Measurements from ENCODE around the gene EHF. TPM values are rescaled to one million over a fixed set of nuclear protein-coding genes. Genes with fewer than 3 reads are reported as not detected.
"Not testable (repeated sequence)": the region's sequence is repeated elsewhere in the genome, so short reads cannot be mapped to it uniquely, and the experiment has no call there.

EHF gene
- total and polyA plus RNA-seq, 5 donors from 2014 or later: not detected

DNA sequence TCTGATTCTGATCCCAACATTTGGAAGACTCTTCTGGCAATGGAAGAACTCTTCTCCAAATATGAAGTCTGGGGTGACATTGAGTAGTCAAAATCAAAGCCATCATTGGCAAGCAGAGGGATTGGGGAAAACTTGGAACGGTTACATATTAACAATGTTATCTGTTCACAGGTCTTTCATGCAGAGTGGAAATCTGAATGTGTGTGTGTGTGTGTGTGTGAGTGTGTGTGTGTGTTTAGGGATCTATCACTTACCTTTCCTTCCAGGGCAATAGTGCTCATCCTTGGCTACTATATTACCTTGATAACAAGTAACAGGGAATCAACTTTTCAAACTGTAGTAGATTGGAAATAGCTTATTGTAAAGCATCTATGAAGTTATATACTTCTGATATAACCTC is 55.3 kb downstream of the EHF start:
- no peak overlapping the region for H3K4me3 ChIP-seq (ENCODE audit: low read depth, low read length)
- Mint-ChIP-seq H3K27ac (no peak overlapping the region), H3K9me3 (peaks cover 0 to 4% (median 0%) of the 10 kb centered on the region in 7 donors), H3K27me3 (peaks cover 13% of the 10 kb centered on the region), H3K4me1 (no peaks in the 10 kb centered on the region), H3K4me3 (no peak overlapping the region), H3K36me3 (no peaks in the 10 kb centered on the region)
- H3K27ac ChIP-seq (ENCODE audit: insufficient read depth, low read length, poor library complexity, severe bottlenecking): no peak overlapping the region
- H3K36me3 ChIP-seq (ENCODE audit: control insufficient read depth, insufficient read depth, low read length): no peaks in the 10 kb centered on the region
- ATAC-seq (ENCODE audit: low read depth in 2 of 2): no peak
- no peaks in the 10 kb centered on the region for H3K4me1 ChIP-seq (ENCODE audit: control insufficient read depth, insufficient read depth, low read length, poor library complexity, severe bottlenecking)
- H3K27me3 ChIP-seq (ENCODE audit: control insufficient read depth, insufficient read depth, low read length): peaks cover 7% of the 10 kb centered on the region
- no peak for DNase-seq
- H3K9me3 ChIP-seq (ENCODE audit: control insufficient read depth in 2 of 2, low read length in 2 of 2): no peaks in the 10 kb centered on the region

DNA sequence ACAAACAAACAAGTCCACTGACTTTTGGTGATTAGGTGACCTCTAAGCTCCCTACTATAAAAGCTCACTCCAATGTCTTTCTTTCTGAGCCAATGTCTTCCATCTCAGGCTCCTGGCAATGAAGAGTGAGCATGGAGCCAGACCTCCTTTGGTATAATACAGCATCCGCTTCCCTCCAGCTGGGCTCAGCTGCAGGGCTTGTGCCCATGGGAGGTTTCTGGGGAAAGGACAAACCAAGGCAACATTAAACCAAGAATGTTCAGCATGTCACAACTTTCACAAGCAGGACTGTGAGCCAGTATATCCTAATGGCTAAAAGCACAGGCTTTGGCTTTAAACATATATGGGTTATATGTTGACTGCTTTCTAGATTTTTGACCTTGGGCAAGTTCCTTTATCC is 58.8 kb downstream of the EHF start:
- peaks cover 6% of the 10 kb centered on the region for H3K27me3 Mint-ChIP-seq
- H3K36me3 Mint-ChIP-seq: no peaks in the 10 kb centered on the region
- H3K4me1 ChIP-seq (ENCODE audit: control insufficient read depth, insufficient read depth, low read length, poor library complexity, severe bottlenecking): no peaks in the 10 kb centered on the region
- no peak overlapping the region for H3K4me3 Mint-ChIP-seq
- no peaks in the 10 kb centered on the region for H3K9me3 Mint-ChIP-seq
- no peak overlapping the region for H3K27ac ChIP-seq (ENCODE audit: insufficient read depth, low read length, poor library complexity, severe bottlenecking)
- no peak overlapping the region for H3K27ac Mint-ChIP-seq
- H3K36me3 ChIP-seq (ENCODE audit: control insufficient read depth, insufficient read depth, low read length): no peaks in the 10 kb centered on the region
- no peak for ATAC-seq (ENCODE audit: low read depth in 2 of 2)
- H3K4me3 ChIP-seq (ENCODE audit: low read depth, low read length): no peak overlapping the region
- H3K4me1 Mint-ChIP-seq: no peaks in the 10 kb centered on the region
- no peaks in the 10 kb centered on the region for H3K9me3 ChIP-seq (ENCODE audit: control insufficient read depth in 2 of 2, low read length in 2 of 2)
- DNase-seq: no peak
- H3K27me3 ChIP-seq (ENCODE audit: control insufficient read depth, insufficient read depth, low read length): peaks cover 2% of the 10 kb centered on the region

DNA sequence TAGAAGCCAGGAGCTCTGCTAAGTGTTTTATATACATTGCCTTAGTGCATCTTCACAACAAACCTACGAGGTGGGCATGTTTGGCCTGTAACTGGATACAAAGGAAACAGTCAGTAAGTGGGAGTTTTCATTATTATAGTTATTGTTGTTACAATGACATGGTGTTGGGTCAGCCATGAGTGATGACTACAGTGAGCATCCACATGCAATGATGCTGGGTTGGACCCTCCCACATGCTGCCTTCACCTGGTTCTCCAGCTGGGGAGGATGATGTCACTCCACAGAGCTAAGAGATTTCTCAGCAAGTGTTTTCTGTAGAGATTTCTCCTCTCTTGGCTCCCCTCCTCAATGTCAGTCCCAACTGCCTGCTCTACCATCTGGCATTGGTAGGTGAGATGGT is 59.3 kb downstream of the EHF start:
- no peaks in the 10 kb centered on the region for H3K36me3 Mint-ChIP-seq
- DNase-seq (no peak), ATAC-seq (ENCODE audit: low read depth in 2 of 2) (no peak)
- no peaks in the 10 kb centered on the region for H3K4me1 ChIP-seq (ENCODE audit: control insufficient read depth, insufficient read depth, low read length, poor library complexity, severe bottlenecking)
- no peaks in the 10 kb centered on the region for H3K4me1 Mint-ChIP-seq
- H3K27ac ChIP-seq (ENCODE audit: insufficient read depth, low read length, poor library complexity, severe bottlenecking): no peak overlapping the region
- peaks cover 2% of the 10 kb centered on the region for H3K27me3 ChIP-seq (ENCODE audit: control insufficient read depth, insufficient read depth, low read length)
- peaks cover 5% of the 10 kb centered on the region for H3K27me3 Mint-ChIP-seq
- H3K27ac Mint-ChIP-seq: no peak overlapping the region
- H3K4me3 Mint-ChIP-seq: no peak overlapping the region
- no peaks in the 10 kb centered on the region for H3K36me3 ChIP-seq (ENCODE audit: control insufficient read depth, insufficient read depth, low read length)
- H3K9me3 Mint-ChIP-seq: no peaks in the 10 kb centered on the region
- H3K4me3 ChIP-seq (ENCODE audit: low read depth, low read length): no peak overlapping the region
- no peaks in the 10 kb centered on the region for H3K9me3 ChIP-seq (ENCODE audit: control insufficient read depth in 2 of 2, low read length in 2 of 2)

DNA sequence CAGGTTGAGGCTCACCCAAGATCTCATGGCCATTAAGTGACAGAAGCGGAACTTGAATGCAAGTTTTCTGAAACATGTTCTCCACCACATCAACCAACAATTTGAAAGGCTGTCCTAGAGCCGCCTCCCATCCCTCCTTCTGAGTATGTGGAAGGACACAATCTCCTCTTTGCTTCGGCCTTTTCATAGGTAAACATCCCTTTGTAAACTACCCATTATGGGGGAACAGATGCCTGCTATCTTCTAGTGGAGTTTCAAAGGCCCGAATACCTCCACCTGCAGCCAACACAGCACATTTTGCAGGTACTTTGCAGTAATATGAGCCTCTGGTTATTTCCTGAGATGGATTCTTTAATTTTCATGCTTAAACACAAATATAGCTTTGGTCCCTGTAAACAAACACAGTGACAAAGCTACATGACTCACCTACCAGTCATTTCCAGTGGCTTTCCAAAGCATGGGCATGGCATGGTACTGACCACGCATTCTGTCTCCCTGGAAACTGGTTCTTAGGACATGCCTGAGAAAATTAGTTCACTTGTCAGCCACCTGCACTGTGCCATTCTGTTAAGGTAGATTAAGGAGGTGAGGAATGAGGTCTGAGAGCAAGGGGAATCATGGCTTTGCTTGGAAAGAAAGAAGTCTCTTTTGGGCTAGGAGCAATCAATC is 60.2 kb downstream of the EHF start:
- H3K9me3 Mint-ChIP-seq: no peaks in the 10 kb centered on the region
- no peak overlapping the region for H3K27ac Mint-ChIP-seq
- no peaks in the 10 kb centered on the region for H3K36me3 ChIP-seq (ENCODE audit: control insufficient read depth, insufficient read depth, low read length)
- H3K27me3 Mint-ChIP-seq: peaks cover 5% of the 10 kb centered on the region
- DNase-seq (no peak), ATAC-seq (ENCODE audit: low read depth in 2 of 2) (no peak)
- no peaks in the 10 kb centered on the region for H3K4me1 ChIP-seq (ENCODE audit: control insufficient read depth, insufficient read depth, low read length, poor library complexity, severe bottlenecking)
- H3K27me3 ChIP-seq (ENCODE audit: control insufficient read depth, insufficient read depth, low read length): peaks cover 2% of the 10 kb centered on the region
- no peaks in the 10 kb centered on the region for H3K9me3 ChIP-seq (ENCODE audit: control insufficient read depth in 2 of 2, low read length in 2 of 2)
- no peaks in the 10 kb centered on the region for H3K4me1 Mint-ChIP-seq
- H3K36me3 Mint-ChIP-seq: no peaks in the 10 kb centered on the region
- H3K27ac ChIP-seq (ENCODE audit: insufficient read depth, low read length, poor library complexity, severe bottlenecking): no peak overlapping the region
- no peak overlapping the region for H3K4me3 ChIP-seq (ENCODE audit: low read depth, low read length)
- no peak overlapping the region for H3K4me3 Mint-ChIP-seq

DNA sequence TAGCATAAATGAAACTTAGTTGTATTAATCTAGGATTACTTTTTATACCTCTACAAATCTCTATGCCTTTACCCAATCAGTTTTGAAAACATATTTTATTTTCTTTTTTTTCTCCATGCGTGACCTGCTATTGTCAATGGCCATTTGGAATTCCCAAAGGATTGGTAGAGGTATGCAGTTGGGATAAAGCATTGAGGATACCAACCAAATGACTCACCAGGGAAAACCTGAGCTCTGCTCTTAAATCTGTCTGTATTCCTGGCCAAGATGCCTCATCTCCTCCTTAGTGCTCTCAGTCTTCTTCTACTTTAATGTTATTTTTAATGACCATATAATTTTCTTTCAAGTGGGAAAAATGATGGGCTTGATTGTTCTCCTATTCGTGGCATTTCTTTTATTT is 61.9 kb downstream of the EHF start:
- ATAC-seq (ENCODE audit: low read depth in 2 of 2): no peak
- Mint-ChIP-seq H3K4me3 (no peak overlapping the region), H3K4me1 (no peaks in the 10 kb centered on the region), H3K36me3 (no peaks in the 10 kb centered on the region), H3K9me3 (no peaks in the 10 kb centered on the region), H3K27me3 (peaks cover 2% of the 10 kb centered on the region), H3K27ac (no peak overlapping the region)
- H3K4me1 ChIP-seq (ENCODE audit: control insufficient read depth, insufficient read depth, low read length, poor library complexity, severe bottlenecking): no peaks in the 10 kb centered on the region
- DNase-seq: no peak
- no peaks in the 10 kb centered on the region for H3K9me3 ChIP-seq (ENCODE audit: control insufficient read depth in 2 of 2, low read length in 2 of 2)
- H3K27me3 ChIP-seq (ENCODE audit: control insufficient read depth, insufficient read depth, low read length): peaks cover 2% of the 10 kb centered on the region
- H3K36me3 ChIP-seq (ENCODE audit: control insufficient read depth, insufficient read depth, low read length): no peaks in the 10 kb centered on the region
- no peak overlapping the region for H3K27ac ChIP-seq (ENCODE audit: insufficient read depth, low read length, poor library complexity, severe bottlenecking)
- H3K4me3 ChIP-seq (ENCODE audit: low read depth, low read length): no peak overlapping the region

DNA sequence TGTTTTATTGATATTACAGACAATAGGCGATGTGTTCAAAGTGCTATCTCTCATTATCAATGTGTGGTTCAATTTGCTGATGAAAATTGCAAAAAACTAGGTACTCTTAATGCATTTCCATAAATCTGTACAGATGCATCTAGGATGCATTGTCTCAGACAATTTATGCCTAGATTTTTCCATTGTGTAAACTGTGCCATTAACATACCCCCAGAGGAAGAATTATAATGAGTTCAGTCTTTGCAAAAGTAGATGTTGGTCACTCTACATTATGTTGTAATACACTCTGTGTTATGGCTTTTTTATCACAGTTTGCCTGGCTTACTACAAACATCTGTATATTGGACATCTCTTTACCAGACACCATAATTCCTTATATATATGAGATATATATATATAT is 62.5 kb downstream of the EHF start:
- no peak for DNase-seq
- no peaks in the 10 kb centered on the region for H3K9me3 Mint-ChIP-seq
- H3K4me1 Mint-ChIP-seq: no peaks in the 10 kb centered on the region
- H3K27ac ChIP-seq (ENCODE audit: insufficient read depth, low read length, poor library complexity, severe bottlenecking): no peak overlapping the region
- H3K9me3 ChIP-seq (ENCODE audit: control insufficient read depth in 2 of 2, low read length in 2 of 2): no peaks in the 10 kb centered on the region
- no peak overlapping the region for H3K27ac Mint-ChIP-seq
- H3K4me3 ChIP-seq (ENCODE audit: low read depth, low read length): no peak overlapping the region
- no peaks in the 10 kb centered on the region for H3K27me3 Mint-ChIP-seq
- peaks cover 2% of the 10 kb centered on the region for H3K27me3 ChIP-seq (ENCODE audit: control insufficient read depth, insufficient read depth, low read length)
- H3K36me3 Mint-ChIP-seq: no peaks in the 10 kb centered on the region
- H3K36me3 ChIP-seq (ENCODE audit: control insufficient read depth, insufficient read depth, low read length): no peaks in the 10 kb centered on the region
- H3K4me3 Mint-ChIP-seq: no peak overlapping the region
- no peaks in the 10 kb centered on the region for H3K4me1 ChIP-seq (ENCODE audit: control insufficient read depth, insufficient read depth, low read length, poor library complexity, severe bottlenecking)
- ATAC-seq (ENCODE audit: low read depth in 2 of 2): no peak

DNA sequence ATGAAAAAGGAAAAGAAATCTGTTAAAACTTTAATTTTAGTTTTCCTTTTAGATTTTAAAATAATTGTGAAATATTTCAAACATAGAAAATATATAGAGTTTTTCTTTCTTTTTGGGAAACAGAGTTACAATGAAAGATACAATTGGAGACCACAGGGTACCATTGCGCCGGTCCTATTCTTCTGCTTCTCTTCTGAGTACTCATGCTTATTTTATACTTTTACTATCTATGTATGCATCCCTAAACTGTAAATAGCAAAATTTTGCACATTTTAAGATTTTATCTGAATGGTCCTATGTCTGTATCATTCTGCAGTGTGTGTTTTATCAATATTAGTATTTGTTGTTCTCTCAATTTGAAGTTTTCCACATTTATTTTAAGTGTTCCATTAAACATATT is 65.0 kb downstream of the EHF start:
- ATAC-seq (ENCODE audit: low read depth in 2 of 2) (no peak), DNase-seq (no peak)
- Histone ChIP-seq H3K27ac (ENCODE audit: insufficient read depth, low read length, poor library complexity, severe bottlenecking) (no peak overlapping the region), H3K4me1 (ENCODE audit: control insufficient read depth, insufficient read depth, low read length, poor library complexity, severe bottlenecking) (no peaks in the 10 kb centered on the region), H3K36me3 (ENCODE audit: control insufficient read depth, insufficient read depth, low read length) (no peaks in the 10 kb centered on the region), H3K4me3 (ENCODE audit: low read depth, low read length) (no peak overlapping the region), H3K9me3 (ENCODE audit: control insufficient read depth in 2 of 2, low read length in 2 of 2) (no peaks in the 10 kb centered on the region), H3K27me3 (ENCODE audit: control insufficient read depth, insufficient read depth, low read length) (no peaks in the 10 kb centered on the region)
- H3K4me3 Mint-ChIP-seq: no peak overlapping the region
- H3K4me1 Mint-ChIP-seq: no peaks in the 10 kb centered on the region
- no peaks in the 10 kb centered on the region for H3K27me3 Mint-ChIP-seq
- H3K27ac Mint-ChIP-seq: no peak overlapping the region
- H3K36me3 Mint-ChIP-seq: no peaks in the 10 kb centered on the region
- no peaks in the 10 kb centered on the region for H3K9me3 Mint-ChIP-seq

DNA sequence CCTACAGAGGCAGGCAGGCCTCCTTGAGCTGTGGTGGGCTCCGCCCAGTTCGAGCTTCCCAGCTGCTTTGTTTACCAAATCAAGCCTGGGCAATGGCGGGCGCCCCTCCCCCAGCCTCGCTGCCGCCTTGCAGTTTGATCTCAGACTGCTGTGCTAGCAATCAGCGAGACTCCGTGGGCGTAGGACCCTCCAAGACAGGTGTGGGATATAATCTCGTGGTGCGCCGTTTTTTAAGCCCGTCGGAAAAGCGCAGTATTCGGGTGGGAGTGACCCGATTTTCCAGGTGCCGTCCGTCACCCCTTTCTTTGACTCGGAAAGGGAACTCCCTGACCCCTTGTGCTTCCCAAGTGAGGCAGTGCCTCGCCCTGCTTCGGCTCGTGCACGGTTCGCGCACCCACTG is 71.4 kb downstream of the EHF start:
- H3K36me3 Mint-ChIP-seq; H3K36me3 ChIP-seq (ENCODE audit: control insufficient read depth, insufficient read depth, low read length); H3K27ac ChIP-seq (ENCODE audit: insufficient read depth, low read length, poor library complexity, severe bottlenecking); H3K4me1 ChIP-seq (ENCODE audit: control insufficient read depth, insufficient read depth, low read length, poor library complexity, severe bottlenecking); ATAC-seq (ENCODE audit: low read depth in 2 of 2); H3K4me3 Mint-ChIP-seq; H3K4me1 Mint-ChIP-seq; H3K27me3 Mint-ChIP-seq; DNase-seq; H3K9me3 Mint-ChIP-seq; H3K9me3 ChIP-seq (ENCODE audit: control insufficient read depth in 2 of 2, low read length in 2 of 2); H3K27ac Mint-ChIP-seq; H3K4me3 ChIP-seq (ENCODE audit: low read depth, low read length); H3K27me3 ChIP-seq (ENCODE audit: control insufficient read depth, insufficient read depth, low read length): not testable (repeated sequence)
